ENCODE data around the gene MUC12. TPM values are rescaled to one million over a fixed set of nuclear protein-coding genes. Genes with fewer than 3 reads are reported as not detected.
"Not testable (repeated sequence)": the region's sequence is repeated elsewhere in the genome, so short reads cannot be mapped to it uniquely, and the experiment has no call there.

MUC12 gene
- total RNA-seq, 4 donors from 2014 or later, result not detected

DNA sequence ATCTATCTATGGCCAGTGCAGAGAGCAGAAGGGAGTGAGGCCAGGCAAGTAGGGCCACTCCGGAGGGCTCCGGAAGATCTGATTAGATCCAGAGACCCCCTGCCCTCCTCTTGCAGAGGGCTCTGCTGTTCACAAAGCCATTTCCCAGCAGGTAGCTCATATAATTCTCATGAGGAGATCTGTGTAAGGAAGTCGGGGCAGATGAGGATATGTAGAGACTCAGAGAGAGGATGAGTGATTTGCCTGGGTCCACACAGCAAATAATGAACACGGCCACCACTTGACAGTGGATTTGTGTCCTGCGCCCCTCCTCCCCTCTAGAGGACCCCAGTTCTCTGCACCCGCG, 2.6 kb downstream of the MUC12 start:
- no peak overlapping the region for H3K27ac ChIP-seq
- H3K9me3 ChIP-seq, result no peaks in the 10 kb centered on the region
- TF ChIP-seq, protein P1, sequence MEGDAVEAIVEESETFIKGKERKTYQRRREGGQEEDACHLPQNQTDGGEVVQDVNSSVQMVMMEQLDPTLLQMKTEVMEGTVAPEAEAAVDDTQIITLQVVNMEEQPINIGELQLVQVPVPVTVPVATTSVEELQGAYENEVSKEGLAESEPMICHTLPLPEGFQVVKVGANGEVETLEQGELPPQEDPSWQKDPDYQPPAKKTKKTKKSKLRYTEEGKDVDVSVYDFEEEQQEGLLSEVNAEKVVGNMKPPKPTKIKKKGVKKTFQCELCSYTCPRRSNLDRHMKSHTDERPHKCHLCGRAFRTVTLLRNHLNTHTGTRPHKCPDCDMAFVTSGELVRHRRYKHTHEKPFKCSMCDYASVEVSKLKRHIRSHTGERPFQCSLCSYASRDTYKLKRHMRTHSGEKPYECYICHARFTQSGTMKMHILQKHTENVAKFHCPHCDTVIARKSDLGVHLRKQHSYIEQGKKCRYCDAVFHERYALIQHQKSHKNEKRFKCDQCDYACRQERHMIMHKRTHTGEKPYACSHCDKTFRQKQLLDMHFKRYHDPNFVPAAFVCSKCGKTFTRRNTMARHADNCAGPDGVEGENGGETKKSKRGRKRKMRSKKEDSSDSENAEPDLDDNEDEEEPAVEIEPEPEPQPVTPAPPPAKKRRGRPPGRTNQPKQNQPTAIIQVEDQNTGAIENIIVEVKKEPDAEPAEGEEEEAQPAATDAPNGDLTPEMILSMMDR (IDR thresholded peaks at IDR 0.05), result no peak
- TF ChIP-seq POLR2A (IDR thresholded peaks at IDR 0.05), result no peak
- H3K36me3 ChIP-seq, result no peaks in the 10 kb centered on the region
- peaks cover 4% of the 10 kb centered on the region for H3K27me3 ChIP-seq
- intact Hi-C loops (cut with DNase I), result no loop called here
- H3K4me1 ChIP-seq, result peaks cover 0 to under 1% of the 10 kb centered on the region in 2 donors
- DNase-seq, result no peak
- H3K4me3 ChIP-seq (replicated peaks in 1 of 3), result no peak overlapping the region
- WGBS, 2 donors, result 52 to 58% methylated on average over 7 of the region's 7 CpGs

DNA sequence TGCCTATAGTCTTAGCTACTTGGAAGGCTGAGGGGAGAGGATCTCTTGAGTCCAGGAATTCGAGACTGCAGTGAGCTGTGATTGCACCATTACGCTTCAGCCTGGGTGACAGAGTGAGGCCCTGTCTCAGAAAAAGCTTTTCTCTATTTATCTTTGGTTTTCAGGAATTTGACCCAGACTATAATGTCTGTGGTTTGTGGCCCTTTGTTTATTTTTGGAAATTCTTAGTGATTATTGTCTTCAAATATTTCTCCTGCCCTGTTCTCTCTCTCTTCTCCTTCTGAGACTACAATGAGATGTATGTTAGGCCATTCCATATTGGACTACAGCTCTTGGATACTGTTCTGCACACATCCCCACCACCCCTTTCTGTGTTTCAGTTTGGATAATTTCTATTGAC, 4.7 kb downstream of the MUC12 start:
- WGBS, 2 donors, result 69 to 72% methylated on average over 2 of the region's 2 CpGs
- intact Hi-C loops (cut with DNase I), result no loop called here
- no peak overlapping the region for H3K4me3 ChIP-seq (replicated peaks in 1 of 3)
- no peaks in the 10 kb centered on the region for H3K36me3 ChIP-seq
- no peak for DNase-seq
- TF ChIP-seq, protein P1 (IDR thresholded peaks at IDR 0.05), result no peak
- no peak for TF ChIP-seq POLR2A (IDR thresholded peaks at IDR 0.05)
- H3K9me3 ChIP-seq, result no peaks in the 10 kb centered on the region
- no peaks in the 10 kb centered on the region for H3K4me1 ChIP-seq
- no peaks in the 10 kb centered on the region for H3K27me3 ChIP-seq
- no peak overlapping the region for H3K27ac ChIP-seq

DNA sequence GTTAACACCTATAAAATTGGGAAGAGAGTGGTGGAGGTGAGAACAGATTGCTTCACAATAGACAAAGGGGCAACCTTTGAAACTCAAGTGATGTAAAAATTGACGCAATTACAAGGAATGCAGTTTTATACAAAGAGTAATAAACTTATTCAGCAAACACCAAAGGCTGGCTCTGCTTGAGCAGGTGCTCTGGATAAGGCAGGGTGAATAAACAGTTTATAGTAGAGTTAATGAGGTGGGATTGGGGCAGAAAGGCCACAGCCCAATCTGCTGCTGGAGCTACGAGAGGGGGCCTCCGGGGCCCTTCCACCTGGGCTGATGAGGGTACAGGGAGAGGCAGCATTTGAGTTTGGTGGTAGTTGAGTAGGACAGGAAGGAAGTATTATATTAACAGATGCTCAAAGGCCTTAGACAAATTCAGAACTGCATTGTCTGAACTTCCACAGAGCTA, 6.0 kb downstream of the MUC12 start:
- H3K9me3 ChIP-seq, result no peaks in the 10 kb centered on the region
- WGBS, 2 donors, result 63 to 74% methylated on average over 3 of the region's 3 CpGs
- no peak for TF ChIP-seq POLR2A (IDR thresholded peaks at IDR 0.05)
- TF ChIP-seq, protein P1 (IDR thresholded peaks at IDR 0.05), result no peak
- no peaks in the 10 kb centered on the region for H3K4me1 ChIP-seq
- intact Hi-C loops (cut with DNase I), result no loop called here
- no peaks in the 10 kb centered on the region for H3K36me3 ChIP-seq
- no peak overlapping the region for H3K27ac ChIP-seq
- no peak overlapping the region for H3K4me3 ChIP-seq (replicated peaks in 1 of 3)
- DNase-seq, result no peak
- H3K27me3 ChIP-seq, result no peaks in the 10 kb centered on the region

DNA sequence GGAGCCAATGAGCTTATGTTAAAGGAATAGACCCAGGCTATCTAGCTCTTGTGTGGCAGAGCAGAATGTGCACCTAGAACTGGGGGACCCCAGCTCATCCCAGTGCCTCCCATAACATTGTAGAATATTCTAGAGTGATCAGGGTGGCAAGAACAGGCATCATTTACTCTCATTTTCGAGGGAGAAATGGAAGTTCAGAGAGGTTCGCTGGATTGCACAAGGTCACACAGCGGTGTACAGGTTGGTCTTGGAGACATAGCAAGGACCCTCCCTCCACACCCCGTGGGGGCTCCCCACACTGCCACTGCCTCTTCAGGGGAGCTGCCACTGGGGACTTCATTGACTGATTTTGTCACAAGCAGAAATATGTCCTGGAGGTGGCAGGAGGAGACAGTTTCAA, 8.9 kb downstream of the MUC12 start:
- H3K4me1 ChIP-seq, result no peaks in the 10 kb centered on the region
- no peak overlapping the region for H3K27ac ChIP-seq
- DNase-seq, result no peak
- no peaks in the 10 kb centered on the region for H3K9me3 ChIP-seq
- H3K36me3 ChIP-seq, result no peaks in the 10 kb centered on the region
- H3K4me3 ChIP-seq (replicated peaks in 1 of 3), result no peak overlapping the region
- intact Hi-C loops (cut with DNase I), result no loop called here
- 82 to 84% methylated on average over 4 of the region's 4 CpGs for WGBS, 2 donors
- no peaks in the 10 kb centered on the region for H3K27me3 ChIP-seq
- TF ChIP-seq, protein P1 (IDR thresholded peaks at IDR 0.05), result no peak
- no peak for TF ChIP-seq POLR2A (IDR thresholded peaks at IDR 0.05)

DNA sequence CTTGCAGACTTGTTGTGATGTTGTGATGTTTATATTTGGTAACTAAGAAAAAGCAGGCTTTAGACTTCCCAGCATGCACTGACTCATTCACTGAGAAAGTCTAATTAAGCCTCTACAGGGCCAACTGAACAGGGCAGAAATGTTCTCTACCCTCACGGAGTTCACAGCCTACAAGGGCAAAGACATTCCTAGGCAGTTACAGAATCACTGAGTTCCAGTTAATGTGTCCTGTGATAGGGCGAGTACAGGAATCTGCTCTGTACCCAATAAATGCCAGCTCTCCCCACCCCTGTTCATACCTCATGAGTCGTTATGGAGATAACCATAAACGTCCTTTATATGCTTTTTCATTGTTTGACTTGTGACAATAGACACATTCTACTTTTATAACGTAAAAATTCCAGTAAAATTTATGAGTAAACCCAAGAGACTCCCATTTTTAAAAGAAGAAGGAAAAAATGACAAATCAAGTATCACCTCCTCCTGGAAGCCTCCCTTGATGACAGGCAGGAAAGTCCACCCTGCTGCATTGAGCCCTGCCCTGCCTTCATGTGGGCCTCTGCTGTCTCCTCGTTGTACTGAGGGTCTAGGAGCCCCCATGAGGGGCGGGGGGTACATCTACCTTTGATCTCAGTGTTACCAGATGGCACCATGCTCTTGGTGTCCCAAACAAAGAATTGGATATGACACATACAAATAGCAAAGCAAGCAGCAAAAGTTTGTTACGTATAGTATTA, 14.3 kb downstream of the MUC12 start:
- no peaks in the 10 kb centered on the region for H3K27me3 ChIP-seq
- H3K4me1 ChIP-seq, result no peaks in the 10 kb centered on the region
- H3K9me3 ChIP-seq, result no peaks in the 10 kb centered on the region
- no peak for DNase-seq
- intact Hi-C loops (cut with DNase I), result no loop called here
- WGBS, 2 donors, result 65 to 70% methylated on average over 8 of the region's 8 CpGs
- TF ChIP-seq, protein P1 (IDR thresholded peaks at IDR 0.05), result no peak
- no peak for TF ChIP-seq POLR2A (IDR thresholded peaks at IDR 0.05)
- no peak overlapping the region for H3K27ac ChIP-seq
- no peaks in the 10 kb centered on the region for H3K36me3 ChIP-seq
- no peak overlapping the region for H3K4me3 ChIP-seq (replicated peaks in 1 of 3)

DNA sequence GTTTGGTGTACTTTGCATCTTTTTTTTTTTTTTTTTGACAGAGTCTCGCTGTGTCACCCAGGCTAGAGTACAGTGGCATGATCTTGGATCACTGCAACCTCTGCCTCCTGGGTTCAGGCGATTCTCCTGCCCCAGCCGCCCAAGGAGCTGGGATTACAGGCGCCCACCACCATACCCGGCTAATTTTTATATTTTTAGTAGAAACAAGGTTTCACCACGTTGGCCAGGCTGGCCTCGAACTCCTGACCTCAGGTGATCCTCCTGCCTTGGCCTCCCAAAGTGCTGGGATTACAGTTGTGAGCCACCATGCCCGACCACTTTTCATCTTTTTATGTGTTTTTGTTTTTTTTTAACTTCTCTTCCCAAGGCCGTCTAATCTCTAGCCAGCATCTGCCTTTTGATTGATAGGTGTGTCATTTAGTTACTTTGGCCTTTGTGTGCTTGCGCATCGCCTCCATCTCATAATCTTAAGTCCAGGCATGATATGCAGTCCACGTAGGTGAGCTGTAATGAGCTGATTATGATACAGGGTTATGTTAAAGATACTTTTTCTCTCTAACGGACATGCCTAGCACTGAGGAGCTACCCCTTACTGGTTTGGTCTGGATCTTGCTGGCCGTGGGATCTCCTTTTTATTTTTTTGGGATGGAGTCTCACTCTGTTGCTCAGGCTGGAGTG, 15.0 kb downstream of the MUC12 start:
- H3K4me1 ChIP-seq; H3K27me3 ChIP-seq; DNase-seq; H3K27ac ChIP-seq; H3K9me3 ChIP-seq; H3K4me3 ChIP-seq (replicated peaks in 1 of 3); intact Hi-C loops (cut with DNase I); H3K36me3 ChIP-seq: not testable (repeated sequence)
- 83 to 84% methylated on average over 14 of the region's 14 CpGs for WGBS, 2 donors

DNA sequence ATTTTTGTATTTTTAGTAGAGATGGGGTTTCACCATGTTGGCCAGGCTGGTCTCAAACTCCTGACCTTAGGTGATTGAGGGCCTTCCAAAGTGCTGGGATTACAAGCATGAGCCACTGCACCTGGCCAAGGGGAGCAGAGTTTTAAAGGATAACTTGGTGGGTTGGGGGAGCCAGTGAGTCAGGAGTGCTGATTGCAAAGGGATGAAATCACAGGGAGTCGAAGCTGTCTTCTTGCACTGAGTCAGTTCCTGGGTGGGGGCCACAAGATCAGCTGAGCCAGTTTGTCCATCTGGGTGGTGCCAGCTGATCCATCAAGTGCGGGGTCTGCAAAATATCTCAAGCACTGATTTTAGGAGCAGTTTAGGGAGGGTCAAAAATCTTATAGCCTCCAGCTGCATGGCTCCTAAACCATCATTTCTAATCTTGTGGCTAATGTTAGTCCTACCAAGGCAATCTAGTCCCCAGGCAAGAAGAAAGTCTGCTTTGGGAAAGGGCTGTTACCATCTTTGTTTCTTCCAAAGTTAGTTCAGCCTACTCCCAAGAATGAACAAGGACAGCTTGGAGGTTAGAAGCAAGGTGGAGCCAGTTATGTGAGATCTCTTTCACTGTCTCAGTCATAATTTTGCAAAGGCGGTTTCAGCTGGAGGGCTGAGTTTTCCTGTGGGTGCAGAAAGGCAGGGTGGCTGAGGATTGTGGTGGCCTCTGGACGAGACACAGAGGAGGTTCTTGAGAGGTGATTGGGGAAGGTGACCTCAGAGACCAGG, 15.8 kb downstream of the MUC12 start:
- H3K4me3 ChIP-seq (replicated peaks in 1 of 3); H3K27ac ChIP-seq; H3K27me3 ChIP-seq; H3K9me3 ChIP-seq; intact Hi-C loops (cut with DNase I); H3K36me3 ChIP-seq; DNase-seq; H3K4me1 ChIP-seq: not testable (repeated sequence)
- WGBS, 2 donors, result 67 to 83% methylated on average over 3 to 4 of the region's 4 CpGs

Data from thyroid gland (tissue), 4 donors.